ENCODE data around the gene TCFL5.

- no peak for TF ChIP-seq POLR2A (IDR thresholded peaks at IDR 0.05)
- TF ChIP-seq CTCF (IDR thresholded peaks at IDR 0.05): no peak
These were observed 23.6 kb upstream of the TCFL5 start for GRCh38 chr20:62885046-62885895.
